GM21737 (cell line): ENCODE results near the gene NEMP1.
"Not testable (repeated sequence)": the region's sequence is repeated elsewhere in the genome, so short reads cannot be mapped to it uniquely, and the experiment has no call there.

Experiments used
- ATAC-seq: cut with Tn5 transposase; IDR thresholded peaks from one replicate; pipeline ENCODE4 v1.9.1; 2021; ENCODE audit warnings: mild to moderate bottlenecking, moderate library complexity; ENCODE audit not compliant: unreplicated experiment

The NEMP1 gene

DNA sequence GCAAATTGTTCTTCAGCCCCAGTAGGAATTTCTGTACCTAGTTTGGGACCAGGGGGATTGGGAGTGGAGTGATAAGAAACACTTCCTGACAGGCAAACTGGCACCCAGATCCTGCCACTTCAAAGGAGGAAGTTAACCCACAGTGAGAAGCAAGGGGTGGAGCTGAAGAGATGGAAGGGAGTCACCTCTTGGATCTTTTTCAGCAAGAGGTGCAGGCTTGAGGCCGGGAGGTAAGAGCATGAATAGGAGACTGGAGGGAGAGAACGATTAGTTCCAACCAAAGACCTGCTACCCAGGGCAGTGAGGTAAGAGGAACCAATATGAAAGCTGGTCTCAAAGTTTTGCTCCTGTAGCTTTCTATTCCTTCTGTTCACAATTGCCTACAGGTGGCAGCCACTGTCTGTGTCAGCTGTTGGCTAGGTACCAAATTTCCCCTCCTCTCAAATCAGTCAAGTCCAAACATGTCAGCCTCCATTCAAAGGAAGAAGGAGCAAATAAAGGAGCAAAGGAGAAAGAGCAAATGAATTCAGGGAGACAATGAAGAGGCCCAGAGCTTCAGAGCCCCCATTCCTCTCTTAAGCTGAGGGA is 47.4 kb downstream of the NEMP1 start:
- ATAC-seq, result no peak

DNA sequence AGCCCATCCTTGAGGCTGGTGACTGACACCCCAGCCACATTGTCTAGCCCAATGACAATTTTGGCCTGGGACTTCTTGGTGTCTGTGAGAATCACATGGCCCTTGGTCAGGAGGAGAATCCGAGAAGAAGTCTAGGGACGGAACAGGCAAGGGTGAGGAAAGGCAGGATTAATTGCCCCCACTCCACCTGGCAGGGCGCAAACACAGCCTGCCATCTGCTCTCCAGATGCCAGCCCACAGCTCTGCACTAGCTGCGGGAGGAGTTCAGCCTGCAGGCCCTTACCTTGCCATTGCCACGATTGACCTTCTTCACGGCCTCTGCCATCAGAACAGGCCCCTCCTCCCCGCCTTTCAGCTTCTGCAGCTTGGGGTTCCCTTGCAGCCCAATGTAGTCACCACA is 49.1 kb downstream of the NEMP1 start:
- ATAC-seq, result no peak

DNA sequence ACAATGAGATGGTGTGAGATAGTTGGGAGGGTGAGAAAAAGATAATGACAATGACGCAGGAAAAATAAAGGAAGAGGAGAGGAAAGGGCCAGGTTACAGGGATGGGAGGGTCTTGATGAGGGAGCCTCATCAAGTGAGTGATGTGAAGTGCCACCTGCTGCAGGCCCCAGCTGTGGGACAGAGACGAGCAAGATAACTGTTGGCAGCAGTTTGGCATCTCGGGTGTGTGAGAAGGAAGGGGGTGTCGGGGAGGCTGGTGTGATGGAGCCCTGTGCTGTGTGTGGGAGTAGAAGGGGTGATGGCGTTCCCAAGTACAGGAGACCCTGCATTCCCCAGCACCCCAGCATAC is 50.8 kb downstream of the NEMP1 start:
- ATAC-seq, result no peak

DNA sequence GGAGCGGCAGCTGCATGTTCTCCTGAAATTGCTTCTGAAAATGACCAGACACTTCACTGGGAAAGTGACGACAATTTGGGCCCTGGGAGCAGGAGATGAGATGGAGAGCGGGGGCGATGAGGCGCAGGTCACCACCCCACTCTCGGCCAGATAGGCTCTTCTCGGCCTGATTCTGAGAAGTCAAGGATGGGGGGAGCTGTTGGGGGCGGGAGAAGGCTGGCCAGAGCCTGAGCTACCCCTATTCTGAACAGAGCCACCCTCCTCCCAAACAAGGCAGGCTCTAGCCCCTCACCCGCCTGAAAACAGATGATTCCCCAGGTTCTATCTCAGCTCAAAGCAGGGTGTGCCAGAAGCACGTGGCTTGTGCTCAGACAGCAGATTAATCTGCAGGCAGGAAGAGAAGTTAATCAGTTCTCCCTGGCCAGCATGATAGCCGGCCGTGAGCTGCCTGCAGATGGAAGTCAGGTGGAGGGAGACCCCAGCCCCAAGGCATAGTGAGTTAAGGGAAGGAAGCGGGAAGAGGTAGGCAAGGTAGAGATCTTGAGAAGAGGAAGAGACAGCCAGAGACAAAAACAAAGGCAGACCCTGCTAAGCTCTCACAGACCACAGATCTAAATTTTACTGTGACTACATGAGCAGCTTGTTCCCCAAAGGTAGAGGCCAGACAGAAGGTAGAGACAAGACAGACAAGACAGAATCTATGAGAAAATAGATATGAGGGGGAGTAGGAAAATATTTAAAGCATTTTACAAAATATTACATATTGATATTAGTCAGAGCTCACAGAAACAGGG is 51.4 kb downstream of the NEMP1 start:
- ATAC-seq, result no peak

DNA sequence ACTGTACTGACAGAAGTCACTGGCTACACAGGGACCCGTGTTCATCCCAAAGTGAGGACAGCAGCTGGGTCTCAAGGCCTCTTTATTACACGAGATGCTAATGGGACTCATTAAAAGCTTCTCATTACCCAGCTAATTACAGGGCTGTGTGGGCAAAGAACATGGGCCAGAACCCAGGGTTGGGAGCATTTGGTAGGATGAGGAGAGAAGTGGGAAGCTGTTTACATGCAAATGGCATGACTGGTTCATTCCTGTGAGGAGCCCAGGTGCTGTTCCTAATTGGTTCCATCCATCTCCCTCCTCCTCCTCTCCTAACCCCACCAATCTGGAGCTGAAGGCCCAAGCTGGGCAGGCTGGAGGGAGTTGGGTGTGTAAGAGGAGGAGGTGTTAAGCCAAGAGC is 53.4 kb downstream of the NEMP1 start:
- no peak for ATAC-seq

DNA sequence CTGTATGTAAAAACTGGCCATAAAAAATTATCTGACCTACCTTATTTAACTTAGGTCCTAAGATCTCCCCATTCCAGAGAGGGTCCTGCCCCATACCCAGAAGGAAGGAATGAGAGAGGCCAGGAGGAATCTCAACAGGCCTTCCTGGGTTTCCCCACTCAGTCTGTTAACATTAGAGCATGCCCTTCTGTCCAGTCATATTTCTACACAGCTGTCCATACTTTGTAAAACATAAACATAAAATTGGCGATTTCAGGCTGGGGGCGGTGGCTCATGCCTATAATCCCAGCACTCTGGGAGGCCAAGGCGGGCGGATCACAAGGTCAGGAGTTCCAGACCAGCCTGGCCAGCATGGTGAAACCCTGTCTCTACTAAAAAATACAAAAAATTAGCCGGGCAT is 56.3 kb downstream of the NEMP1 start:
- ATAC-seq, result not testable (repeated sequence)

DNA sequence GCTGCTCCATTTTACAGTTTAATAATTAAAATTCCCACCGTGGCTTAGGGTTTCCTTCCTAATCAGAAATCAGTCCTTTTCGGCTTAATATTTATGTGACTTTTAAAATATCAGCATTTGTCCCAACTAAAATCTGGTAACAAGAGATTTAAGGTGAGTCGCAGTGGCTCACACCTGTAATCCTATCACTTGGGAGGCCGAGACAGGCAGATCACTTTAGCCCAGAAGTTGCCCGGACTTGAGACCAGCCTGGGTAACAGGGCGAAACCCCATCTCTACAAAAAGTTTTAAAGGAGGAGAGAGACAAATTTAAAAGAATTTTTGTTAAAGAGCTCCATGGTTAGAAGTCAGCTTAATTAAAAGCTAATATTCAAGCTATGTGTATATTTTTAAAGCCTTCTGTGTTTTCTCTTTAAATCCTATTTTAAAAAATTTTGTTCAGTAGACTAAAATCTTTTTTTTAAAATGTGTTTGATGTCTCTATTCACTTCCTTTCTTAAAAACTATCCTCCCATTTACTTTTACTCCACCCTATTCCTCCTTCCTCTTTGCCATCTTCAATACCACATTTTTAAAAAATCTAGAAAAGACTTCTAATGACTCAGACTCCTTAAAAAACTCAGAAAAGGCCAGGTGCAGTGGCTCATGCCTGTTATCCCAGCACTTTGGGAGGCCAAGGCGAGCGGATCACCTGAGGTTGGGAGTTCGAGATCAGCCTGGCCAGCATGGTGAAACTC is 58.4 kb downstream of the NEMP1 start:
- ATAC-seq, result no peak

DNA sequence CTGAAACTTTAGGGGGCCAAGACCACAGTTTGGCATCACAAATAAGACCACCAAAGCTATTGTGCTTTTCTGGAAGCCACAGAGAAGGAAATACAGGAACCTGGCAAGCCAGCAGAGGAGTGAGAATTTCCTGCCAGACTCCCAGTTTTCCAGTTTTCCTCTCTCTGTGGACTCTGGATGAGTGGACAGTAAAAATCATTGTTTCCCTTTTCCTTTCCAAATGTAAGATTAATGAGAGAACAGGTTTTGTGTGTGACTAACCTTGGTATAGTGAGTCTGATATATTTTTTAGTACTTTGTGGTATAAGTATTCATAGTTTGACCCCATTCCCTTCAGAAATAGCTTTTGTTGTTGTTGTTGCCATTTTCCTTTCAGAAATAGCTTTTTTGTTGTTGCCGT is 59.7 kb downstream of the NEMP1 start:
- no peak for ATAC-seq

DNA sequence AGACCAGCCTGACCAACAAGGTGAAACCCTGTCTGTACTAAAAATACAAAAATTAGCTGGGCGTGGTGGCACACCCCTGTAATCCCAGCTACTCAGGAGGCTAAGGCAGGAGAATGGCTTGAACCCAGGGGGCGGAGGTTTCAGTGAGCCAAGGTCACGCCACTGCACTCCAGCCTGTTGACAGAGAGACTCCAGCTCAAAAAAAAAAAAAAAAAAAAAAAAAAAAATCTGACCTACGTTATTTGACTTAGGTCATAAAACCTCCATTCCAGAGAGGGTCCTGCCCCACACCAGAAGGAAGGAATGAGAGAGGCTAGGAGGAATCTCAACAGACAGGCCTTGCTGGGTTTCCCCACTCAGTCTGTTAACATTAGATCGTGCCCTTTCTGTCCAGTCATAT is 60.2 kb downstream of the NEMP1 start:
- not testable (repeated sequence) for ATAC-seq

DNA sequence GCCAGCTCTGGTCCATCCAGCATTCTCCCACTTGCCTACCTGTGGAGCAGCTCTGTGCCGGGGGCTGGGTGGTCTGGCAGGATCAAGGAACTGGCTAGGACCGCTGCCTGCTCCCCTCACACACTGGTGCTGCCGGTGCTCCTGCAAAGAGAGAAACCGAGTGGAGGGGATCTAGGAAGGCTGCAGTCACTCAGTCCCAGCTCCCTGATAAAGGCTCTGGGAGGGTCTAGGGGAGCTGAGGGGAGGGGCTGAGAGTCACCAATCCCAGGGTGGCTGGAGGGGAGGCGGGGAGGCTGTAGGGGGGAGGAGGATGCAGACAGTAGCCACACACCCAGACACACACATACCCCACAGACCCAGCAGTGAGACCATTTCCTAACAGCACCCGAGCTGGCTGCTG is 62.2 kb downstream of the NEMP1 start, which contains the start of gene TAC3:
Gene TAC3 (minus strand): TSS at position 182 of the 400 bp plus-strand sequence. CDS start 732 bp downstream, outside the sequence.
- no peak for ATAC-seq

DNA sequence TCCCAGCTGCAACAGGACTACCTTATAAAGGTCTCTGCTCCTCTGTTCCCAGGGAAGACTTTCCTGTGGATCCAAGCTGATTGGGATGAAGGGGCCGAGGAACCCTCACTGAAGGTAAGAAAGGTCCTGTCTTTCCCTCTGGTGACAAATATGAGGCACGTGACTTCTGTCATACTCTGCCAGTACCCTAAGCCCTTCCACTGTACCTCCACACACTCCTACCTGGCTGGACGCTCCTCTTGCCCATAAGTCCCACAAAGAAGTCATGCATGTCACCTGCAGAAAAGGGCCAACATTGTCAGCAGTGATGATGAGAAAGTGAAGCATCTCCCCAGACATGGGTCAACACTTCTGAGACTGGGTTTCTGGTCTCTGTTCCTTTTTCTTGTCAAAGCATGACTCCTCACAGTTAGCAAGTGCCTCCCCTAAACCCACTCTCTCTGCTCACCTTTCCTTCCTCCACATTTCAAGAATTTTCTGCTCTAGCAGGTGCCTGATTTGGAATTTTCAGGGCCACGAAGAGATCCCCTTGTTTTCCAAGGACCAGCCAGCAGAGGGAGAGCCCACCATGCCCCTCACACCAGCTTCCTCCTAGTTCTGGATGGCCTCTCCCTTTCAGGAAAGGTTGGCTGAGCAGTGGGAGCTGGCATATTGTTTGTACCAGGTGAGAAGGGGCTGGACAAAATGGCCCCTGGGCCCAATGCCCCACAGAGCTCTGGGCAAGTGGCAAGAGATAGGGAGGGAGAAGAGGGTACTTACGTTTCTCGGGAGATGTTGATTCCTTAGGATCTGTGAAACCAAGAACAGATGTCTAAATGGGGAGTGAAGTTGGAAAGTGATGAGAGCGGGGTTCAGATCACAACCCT is 65.8 kb downstream of the NEMP1 start:
- ATAC-seq, result peak; percentile 61

DNA sequence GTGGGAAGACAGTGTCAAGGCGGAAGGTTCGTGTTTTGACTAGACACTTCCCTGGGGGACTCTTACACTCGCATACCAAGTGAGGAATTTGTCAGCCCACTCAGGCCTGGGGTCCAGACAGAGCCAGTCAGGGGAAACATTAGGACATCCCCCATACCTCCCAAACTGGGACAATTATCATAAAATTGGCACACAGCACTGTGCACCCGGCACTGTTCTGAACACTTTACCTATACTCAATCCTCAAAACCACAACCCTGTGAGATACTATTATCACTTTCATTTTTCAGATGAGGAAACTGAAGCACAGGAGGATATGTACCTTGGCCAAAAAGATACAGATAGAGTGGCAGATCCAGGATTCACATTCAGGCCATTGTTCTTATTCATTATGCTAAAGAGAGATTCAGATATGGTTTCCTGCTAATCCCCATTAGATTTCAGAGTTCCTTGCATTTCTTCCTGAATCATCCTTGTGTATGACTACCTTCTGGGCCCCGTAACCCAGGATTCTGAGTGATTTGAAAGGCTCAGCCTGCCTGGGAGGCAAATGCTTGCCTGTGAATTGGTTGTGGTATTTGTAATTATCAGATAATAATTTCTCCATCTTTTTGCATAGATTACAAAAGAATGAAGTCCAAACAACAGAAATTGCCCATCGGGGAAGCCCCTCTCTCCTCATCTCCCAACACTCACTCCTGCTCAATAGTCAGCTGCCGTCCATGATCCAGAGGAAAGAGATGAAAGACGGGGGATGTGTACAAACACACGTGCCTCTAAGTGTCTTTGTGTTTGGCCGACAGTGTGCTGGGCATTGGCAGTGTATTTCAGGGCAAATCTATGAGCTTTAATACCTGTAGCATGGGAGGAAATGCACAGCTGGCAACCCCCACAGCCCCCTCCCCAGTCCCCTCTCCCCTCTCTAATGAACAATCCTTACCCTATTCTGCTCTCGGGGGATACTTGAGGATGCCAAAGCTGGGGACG is 66.9 kb downstream of the NEMP1 start:
- ATAC-seq, result no peak

DNA sequence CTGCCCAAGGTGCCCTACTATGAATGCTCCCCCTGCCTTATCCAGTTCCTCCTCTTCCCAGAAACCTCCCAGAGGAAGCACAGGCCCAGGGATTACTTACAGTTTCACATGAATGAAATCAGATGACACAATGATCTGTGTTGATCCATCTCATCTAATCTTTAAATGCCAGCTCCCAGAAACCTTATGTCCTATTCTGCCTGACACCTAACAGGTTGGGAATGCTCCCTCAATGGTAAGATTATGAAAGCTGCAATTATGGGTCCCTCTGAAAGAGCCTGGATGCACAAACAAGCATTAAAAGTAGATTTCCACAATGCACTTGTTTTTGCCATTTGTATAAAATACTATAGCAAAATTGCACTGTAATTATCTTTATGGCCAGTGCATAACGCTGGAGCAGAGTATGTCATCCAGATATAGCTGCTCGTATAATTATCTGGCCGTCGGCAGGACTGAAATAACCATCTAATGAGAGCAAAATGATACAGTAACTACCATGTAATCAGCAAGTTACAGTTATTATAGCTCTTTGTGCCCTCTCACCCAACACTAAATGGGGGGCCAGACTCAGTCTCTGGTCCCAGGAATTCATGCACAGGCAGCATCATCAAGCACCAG is 67.9 kb downstream of the NEMP1 start:
- ATAC-seq, result no peak

DNA sequence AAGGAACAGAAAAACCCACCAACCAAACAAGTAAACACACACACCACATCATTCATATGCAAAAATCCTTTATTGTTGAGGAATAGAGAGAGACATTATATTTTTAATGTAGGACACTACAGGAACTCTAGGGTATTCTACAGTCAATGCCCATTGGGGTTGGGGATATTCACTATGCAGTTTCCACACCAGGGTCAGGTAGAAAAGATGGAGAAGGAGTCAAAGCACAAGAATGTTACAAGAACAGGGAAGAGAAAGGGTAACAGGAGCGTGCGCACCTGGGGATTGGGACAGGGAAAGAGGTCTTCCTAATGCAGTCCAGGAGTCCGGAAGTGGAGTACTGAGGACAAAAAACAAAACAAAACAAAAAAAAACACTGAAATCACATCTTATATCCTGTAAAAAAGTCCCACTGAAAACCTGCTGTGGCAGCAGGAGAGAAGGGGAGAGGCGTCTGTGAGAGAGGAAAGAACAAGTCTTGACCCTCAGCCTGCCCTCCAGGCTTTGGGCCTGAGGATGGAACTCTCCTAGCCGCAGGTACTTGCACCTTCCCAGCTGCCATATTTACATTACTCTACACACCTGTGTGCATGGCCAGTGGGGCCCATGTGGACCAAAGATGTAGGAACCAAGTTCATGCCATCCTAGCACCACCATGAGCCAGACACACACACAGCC is 68.5 kb downstream of the NEMP1 start:
- no peak for ATAC-seq

DNA sequence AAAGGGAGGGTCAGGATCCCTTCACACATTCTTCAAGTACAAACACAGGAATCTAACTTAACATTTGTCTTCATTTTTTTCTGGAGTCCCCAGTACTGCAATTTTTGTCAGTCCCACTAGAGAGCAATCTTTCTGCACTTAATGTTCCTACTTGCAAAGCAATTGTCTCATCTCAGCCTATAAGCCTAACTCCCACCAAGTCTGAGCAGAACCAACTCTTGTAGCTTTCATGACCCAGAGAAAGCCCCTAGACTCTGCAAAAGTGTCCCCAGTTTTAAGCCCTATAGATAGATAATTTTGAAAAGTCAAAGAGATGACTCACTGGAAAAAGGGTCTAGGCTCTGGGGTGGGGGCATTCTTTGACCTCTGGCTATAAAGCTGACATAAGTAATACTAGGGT is 70.4 kb downstream of the NEMP1 start:
- ATAC-seq, result no peak

DNA sequence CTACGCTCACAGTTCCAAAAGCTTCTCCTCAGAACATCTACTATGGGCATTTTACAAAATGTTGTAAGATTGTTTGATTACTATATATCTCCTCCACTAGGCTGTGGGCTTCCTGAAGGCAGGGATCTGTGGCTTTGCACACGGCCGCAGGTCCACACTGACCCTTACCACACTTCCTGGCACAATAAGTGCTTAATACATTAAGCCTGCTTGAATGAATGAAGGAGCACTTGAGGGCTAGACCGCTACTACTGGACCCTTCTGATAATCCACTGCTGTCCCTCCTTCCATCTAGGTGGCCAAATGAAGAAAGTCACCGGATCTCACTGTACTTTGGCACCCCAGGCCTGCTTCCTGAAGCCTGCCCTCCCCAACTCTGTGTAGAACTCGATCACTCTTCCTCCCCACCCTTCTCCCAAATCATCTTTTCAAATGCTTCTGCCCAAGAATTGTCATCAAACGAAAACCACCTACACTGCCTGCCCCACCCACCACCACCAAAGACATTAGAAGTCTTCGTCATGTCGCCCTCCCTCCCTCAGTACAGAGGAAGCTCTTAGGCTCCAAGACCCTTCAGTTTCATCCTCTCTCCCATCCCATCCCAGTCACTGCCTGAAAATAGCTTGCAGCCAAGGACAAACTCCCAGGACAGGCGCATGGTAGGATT is 71.6 kb downstream of the NEMP1 start:
- ATAC-seq, result no peak

DNA sequence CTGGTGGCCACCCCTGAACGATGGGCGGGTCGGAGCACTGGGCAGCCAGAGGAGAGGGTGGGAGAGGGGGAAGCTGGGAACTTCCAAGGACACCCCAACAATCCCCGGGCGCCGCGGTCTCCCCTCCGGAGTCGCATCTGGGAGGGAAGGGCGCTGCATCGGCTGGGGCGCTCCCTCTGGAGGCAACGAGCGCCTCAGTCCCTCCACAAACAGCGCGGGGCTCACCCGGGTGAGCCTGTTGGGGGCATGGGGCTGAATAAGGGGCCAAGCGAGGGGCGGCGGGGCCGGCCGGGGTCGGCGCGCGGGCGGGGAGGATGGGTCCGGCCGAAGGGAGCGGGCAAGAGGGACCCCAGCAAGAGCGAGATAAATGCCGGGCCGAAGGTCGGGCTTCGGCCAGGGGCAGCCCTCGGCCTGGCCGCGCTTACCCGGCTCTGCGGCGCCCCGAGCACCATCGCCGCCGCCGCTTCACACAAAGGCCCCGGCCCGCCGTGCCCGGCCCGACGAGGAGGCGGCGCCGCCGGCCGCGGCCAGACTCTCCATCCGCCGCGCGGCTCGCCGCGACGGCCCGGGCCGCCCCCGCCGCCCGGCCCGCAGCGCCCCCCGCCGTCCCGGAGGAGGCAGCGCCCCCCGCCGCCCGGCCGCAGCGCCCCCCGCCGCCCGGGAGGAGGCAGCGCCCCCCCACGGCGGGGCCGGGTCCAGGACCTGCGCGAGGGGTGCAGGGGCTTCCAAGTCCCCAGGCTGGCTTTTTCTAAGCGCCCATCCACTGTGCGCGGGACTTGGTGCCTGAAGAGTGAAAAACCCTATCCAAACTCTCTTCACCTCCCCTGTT is 72.4 kb downstream of the NEMP1 start, which contains the start of gene ZBTB39:
Gene ZBTB39 (minus strand): TSS at position 567 of the 829 bp plus-strand sequence. CDS start 1,629 bp downstream, outside the sequence.
- peak; percentile 67 for ATAC-seq
